Tibial nerve (tissue), 4 donors: ENCODE data around the gene C2orf81.

Experiments
- EP300 ChIP-seq, 2 donors: sonication (generic); formaldehyde crosslinking; IDR thresholded peaks; one replicate each; pipeline ENCODE4 v1.6.1; 2017; ENCODE audit warnings: antibody characterized with exemption in 2 of 2, mild to moderate bottlenecking in 1 of 2
- TF ChIP-seq, protein P1 (sequence below), 5 experiments: fragments of 200-600 bp in 3 of 5; fragments of 450-650 bp in 2 of 5; sonication (generic) in 3 of 5; IDR thresholded peaks; one replicate each; pipeline ENCODE4 v1.5.1; 2016 to 2019; ENCODE audit warnings: antibody characterized with exemption in 5 of 5, mild to moderate bottlenecking in 3 of 5, moderate library complexity in 2 of 5

- TF ChIP-seq, protein P1, sequence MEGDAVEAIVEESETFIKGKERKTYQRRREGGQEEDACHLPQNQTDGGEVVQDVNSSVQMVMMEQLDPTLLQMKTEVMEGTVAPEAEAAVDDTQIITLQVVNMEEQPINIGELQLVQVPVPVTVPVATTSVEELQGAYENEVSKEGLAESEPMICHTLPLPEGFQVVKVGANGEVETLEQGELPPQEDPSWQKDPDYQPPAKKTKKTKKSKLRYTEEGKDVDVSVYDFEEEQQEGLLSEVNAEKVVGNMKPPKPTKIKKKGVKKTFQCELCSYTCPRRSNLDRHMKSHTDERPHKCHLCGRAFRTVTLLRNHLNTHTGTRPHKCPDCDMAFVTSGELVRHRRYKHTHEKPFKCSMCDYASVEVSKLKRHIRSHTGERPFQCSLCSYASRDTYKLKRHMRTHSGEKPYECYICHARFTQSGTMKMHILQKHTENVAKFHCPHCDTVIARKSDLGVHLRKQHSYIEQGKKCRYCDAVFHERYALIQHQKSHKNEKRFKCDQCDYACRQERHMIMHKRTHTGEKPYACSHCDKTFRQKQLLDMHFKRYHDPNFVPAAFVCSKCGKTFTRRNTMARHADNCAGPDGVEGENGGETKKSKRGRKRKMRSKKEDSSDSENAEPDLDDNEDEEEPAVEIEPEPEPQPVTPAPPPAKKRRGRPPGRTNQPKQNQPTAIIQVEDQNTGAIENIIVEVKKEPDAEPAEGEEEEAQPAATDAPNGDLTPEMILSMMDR (IDR thresholded peaks at IDR 0.05), result no peak
- TF ChIP-seq EP300 (IDR thresholded peaks at IDR 0.05), result no peak
Measured at GRCh38 chr2:74390606-74391005, 30.8 kb downstream of the C2orf81 start.
